NB4 (cell line): Measurements from ENCODE around the gene TNXB.

ENCODE experiments used
- CTCF ChIP-seq: IDR thresholded peaks from one replicate; pipeline ENCODE4 v1.5.1; 2012; ENCODE audit warnings: low read depth, low read length
- POLR2A ChIP-seq: IDR thresholded peaks from 2 replicates; pipeline ENCODE4 v1.6.1; 2011; ENCODE audit warnings: mild to moderate bottlenecking; ENCODE audit not compliant: insufficient read length; ENCODE audit errors: extremely low read depth

GRCh38 chr6:32056254-32056653, 52.9 kb downstream of the TNXB start:
- TF ChIP-seq POLR2A = no peak
- TF ChIP-seq CTCF = no peak
